ENCODE results near the gene GPR18.

- TF ChIP-seq CTCF (IDR thresholded peaks at IDR 0.05) (no peak), POLR2AphosphoS5 (IDR thresholded peaks at IDR 0.05) (no peak), POLR2A (IDR thresholded peaks at IDR 0.05) (no peak), EP300 (IDR thresholded peaks at IDR 0.05) (no peak)
These were observed 20.7 kb upstream of the GPR18 start for GRCh38 chr13:99278843-99279242.

Data from stomach (tissue), 4 donors.